ENCODE data around the gene CDC6. TPM values are rescaled to one million over a fixed set of nuclear protein-coding genes. Genes with fewer than 3 reads are reported as not detected.

CDC6 gene
- total RNA-seq, result 1 to 10 TPM; 5.5 to 9.0 TPM
- long read RNA-seq, full-length matches to known transcripts, result 7 of 10 reads
- long read RNA-seq, partial matches to known transcripts, result 1 of 10 reads
- long read RNA-seq, other reads (novel, unspliced or antisense), result 2 of 10 reads

GRCh38 chr17:40287494-40288369 lies at the start of gene CDC6:
Gene CDC6 (plus strand): TSS chr17:40287879. CDS start chr17:40289421, 1,542 bp downstream.
- ATAC-seq (peak; percentile 81), DNase-seq (peak; percentile 98 to 99)
- intact Hi-C loops (cut with DNase I, micrococcal nuclease), result no loop called here

- no peak for ATAC-seq
- intact Hi-C loops (cut with DNase I, micrococcal nuclease), result no loop called here
- DNase-seq, result no peak
Observed at GRCh38 chr17:40241252-40241834, 46.3 kb upstream of the CDC6 start.

- intact Hi-C loops (cut with DNase I, micrococcal nuclease), result no loop called here
- no peak for DNase-seq
- no peak for ATAC-seq
Observed at GRCh38 chr17:40242774-40243173, 44.9 kb upstream of the CDC6 start.

- DNase-seq (no peak), ATAC-seq (no peak)
- intact Hi-C loops (cut with DNase I, micrococcal nuclease), result no loop called here
Observed at GRCh38 chr17:40243761-40244160, 43.9 kb upstream of the CDC6 start.

GRCh38 chr17:40244255-40244654 lies 43.4 kb upstream of the CDC6 start:
- intact Hi-C loops (cut with DNase I, micrococcal nuclease), result no loop called here
- DNase-seq (no peak), ATAC-seq (no peak)

- intact Hi-C loops (cut with DNase I, micrococcal nuclease), result no loop called here
- DNase-seq (no peak), ATAC-seq (no peak)
Observed at GRCh38 chr17:40247926-40248495, 39.7 kb upstream of the CDC6 start.

- intact Hi-C loops (cut with DNase I, micrococcal nuclease), result no loop called here
- DNase-seq (no peak), ATAC-seq (no peak)
Observed at GRCh38 chr17:40248507-40248906, 39.2 kb upstream of the CDC6 start.

- intact Hi-C loops (cut with DNase I, micrococcal nuclease), result no loop called here
- DNase-seq (peak in 1 of 2 donors; percentile 48), ATAC-seq (peak; percentile 97)
Observed at GRCh38 chr17:40251576-40251975, 36.1 kb upstream of the CDC6 start.

- ATAC-seq, result no peak
- no peak for DNase-seq
- intact Hi-C loops (cut with DNase I, micrococcal nuclease), result no loop called here
Observed at GRCh38 chr17:40253565-40253964, 34.1 kb upstream of the CDC6 start.

- intact Hi-C loops (cut with DNase I, micrococcal nuclease), result no loop called here
Observed at GRCh38 chr17:40259505-40259904, 28.2 kb upstream of the CDC6 start.

GRCh38 chr17:40260528-40260927 lies 27.2 kb upstream of the CDC6 start:
- no peak for ATAC-seq
- intact Hi-C loops (cut with DNase I, micrococcal nuclease), result no loop called here
- no peak for DNase-seq

More at GRCh38 chr17:40259505-40259904, 28.2 kb upstream of the CDC6 start:
- DNase-seq, result no peak
- ATAC-seq, result peak; percentile 88

GRCh38 chr17:40264458-40265185 lies 23.1 kb upstream of the CDC6 start:
- no peak for DNase-seq
- no peak for ATAC-seq
- intact Hi-C loops (cut with DNase I, micrococcal nuclease), result no loop called here

- ATAC-seq (no peak), DNase-seq (no peak)
- intact Hi-C loops (cut with DNase I, micrococcal nuclease), result no loop called here
Observed at GRCh38 chr17:40265337-40265736, 22.3 kb upstream of the CDC6 start.

- no peak for DNase-seq
- intact Hi-C loops (cut with DNase I, micrococcal nuclease), result no loop called here
- no peak for ATAC-seq
Observed at GRCh38 chr17:40266882-40267281, 20.8 kb upstream of the CDC6 start.

GRCh38 chr17:40268141-40268712 lies 19.5 kb upstream of the CDC6 start:
- intact Hi-C loops (cut with DNase I, micrococcal nuclease), result no loop called here
- DNase-seq (no peak), ATAC-seq (no peak)

- no peak for ATAC-seq
Observed at GRCh38 chr17:40278414-40278813, 9.3 kb upstream of the CDC6 start.

GRCh38 chr17:40279402-40279801 lies 8.3 kb upstream of the CDC6 start:
- intact Hi-C loops (cut with DNase I, micrococcal nuclease), result no loop called here
- ATAC-seq, result no peak
- no peak for DNase-seq

More at GRCh38 chr17:40278414-40278813, 9.3 kb upstream of the CDC6 start:
- intact Hi-C loops (cut with DNase I, micrococcal nuclease), result no loop called here
- no peak for DNase-seq

- ATAC-seq, result no peak
- intact Hi-C loops (cut with DNase I, micrococcal nuclease), result no loop called here
- no peak for DNase-seq
Observed at GRCh38 chr17:40281663-40282062, 6.0 kb upstream of the CDC6 start.

- no peak for DNase-seq
- ATAC-seq, result peak; percentile 71
- intact Hi-C loops (cut with DNase I, micrococcal nuclease), result no loop called here
Observed at GRCh38 chr17:40283662-40284061, 4.0 kb upstream of the CDC6 start.

Measured in left colon (tissue), 2 donors.